Measurements from ENCODE around the gene KRT35.

Gene KRT35

GRCh38 chr17:41481036-41481435 is at the start of gene KRT35:
Gene KRT35 (minus strand): TSS chr17:41481151. CDS start chr17:41481097, 54 bp downstream.
- no peak for DNase-seq

GRCh38 chr17:41530062-41531048 is 49.4 kb upstream of the KRT35 start:
- DNase-seq = peak; percentile 86

GRCh38 chr17:41529491-41529915 is 48.6 kb upstream of the KRT35 start:
- DNase-seq = no peak

- no peak for DNase-seq
These were observed 48.0 kb upstream of the KRT35 start for GRCh38 chr17:41528959-41529353.

GRCh38 chr17:41527063-41528023 is 46.4 kb upstream of the KRT35 start:
- DNase-seq = no peak

DNA sequence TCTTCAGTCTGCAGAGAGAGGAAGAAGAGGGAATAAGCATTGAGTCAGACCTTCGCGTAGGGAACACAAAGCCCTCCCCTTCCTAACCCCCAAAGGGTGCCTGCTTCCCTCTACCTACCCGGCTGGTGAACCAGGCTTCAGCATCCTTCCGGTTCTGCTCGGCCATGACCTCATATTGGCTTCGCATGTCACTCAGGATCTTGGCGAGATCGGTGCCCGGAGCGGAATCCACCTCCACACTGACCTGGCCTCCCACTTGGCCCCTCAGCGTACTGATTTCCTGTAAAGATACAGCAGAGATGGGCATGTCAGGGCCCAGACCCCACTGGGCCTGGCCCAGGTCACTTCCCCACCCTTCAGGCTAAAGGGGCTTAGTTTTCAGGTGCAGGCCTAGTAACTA is 43.3 kb upstream of the KRT35 start:
- no peak for DNase-seq

DNA sequence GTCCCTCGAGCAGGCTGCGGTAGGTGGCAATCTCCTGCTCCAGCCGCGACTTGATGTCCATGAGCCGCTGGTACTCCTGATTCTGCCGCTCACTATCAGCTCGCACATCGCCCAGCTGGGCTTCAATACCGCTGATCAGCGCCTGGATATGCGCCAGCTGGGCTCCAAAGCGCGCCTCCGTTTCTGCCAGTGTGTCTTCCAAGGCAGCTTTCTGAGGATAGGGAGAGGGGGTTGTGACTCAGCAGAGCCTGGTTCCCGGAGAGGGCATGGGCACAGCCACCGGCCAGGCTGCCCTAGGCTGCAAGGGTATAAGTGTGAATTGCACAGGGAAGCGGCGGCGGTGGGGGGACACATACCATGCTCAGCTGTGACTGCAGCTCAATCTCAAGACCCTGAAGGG is 42.8 kb upstream of the KRT35 start:
- DNase-seq = no peak

- no peak for DNase-seq
These were observed 42.3 kb upstream of the KRT35 start for GRCh38 chr17:41523225-41523593.

DNA sequence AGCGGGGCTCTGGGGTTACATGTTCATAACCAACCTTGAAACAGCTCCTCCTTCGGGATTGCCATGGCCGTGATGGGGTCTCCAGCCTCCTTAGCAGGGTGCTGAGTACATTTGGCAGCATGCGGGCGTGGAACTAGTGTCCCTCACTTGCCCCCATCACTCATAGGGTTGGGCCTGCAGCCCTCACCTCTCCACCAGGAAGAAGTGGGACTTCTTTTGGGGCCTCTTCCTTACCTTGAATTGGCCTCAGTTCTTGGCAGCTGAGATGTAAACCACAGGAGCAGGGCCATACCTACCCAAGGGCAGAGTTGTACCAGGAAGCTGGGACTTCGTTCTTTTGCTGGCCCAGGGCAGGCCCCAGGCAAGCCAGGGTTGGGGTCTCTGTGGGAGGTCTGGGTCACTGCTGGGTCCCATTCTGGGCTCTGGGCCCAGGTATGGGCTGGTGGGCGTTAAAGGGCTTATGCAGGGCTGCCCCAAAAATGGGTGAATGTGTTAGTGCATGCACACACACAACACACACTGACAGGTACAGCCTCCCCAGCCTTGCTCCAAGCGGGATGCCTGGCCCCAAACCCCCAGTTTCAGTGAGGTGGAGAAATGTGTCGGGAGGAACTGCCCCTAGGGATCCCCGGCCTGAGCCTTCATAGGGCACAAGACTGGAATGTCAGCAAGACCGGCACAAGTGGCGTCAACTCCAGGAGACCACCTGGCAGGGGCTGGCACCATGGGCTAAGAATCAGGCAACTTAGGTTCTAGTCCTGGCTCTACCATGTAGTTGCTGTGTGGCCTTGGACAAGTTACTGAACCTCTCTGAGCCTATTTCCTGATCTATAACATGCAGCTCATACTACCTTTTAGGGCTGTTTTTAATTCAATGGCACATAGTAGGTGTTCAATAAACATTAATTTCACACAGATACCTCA is 41.6 kb upstream of the KRT35 start:
- no peak for DNase-seq

DNA sequence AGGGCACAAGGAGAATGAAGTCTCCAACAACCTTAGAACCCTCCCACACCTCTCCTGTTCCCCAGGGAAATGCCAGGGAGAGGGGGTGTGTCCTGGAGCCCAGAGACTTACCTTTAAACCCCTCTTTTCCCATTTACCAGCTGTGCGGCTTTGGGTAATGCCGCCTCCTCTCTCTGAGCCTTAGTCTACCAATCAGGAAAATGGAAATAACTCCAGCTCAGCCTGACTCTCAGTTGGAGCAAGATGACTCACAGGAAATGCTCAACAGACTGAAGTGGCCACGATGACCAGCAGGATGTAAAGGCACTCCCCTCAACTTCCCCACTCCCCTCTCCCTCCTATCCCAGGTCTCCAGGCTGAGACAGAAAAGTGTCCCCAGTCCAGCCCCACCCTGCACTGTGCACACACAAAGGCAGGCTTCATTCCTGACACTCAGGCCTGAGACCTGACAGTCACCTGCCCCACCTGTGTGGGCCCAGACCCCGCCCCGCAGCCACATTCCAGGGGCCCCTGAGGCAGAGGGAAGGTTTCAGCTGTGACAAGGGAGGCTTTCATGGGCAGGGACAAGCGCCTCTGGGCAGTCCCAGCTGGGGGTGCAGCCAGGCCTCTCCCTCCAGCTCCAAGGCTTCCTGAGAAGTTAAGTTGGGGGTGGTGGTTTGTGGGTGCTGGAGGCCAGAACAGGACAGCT is 40.8 kb upstream of the KRT35 start:
- peak; percentile 59 for DNase-seq

GRCh38 chr17:41520821-41521521 is 40.0 kb upstream of the KRT35 start:
- no peak for DNase-seq

DNA sequence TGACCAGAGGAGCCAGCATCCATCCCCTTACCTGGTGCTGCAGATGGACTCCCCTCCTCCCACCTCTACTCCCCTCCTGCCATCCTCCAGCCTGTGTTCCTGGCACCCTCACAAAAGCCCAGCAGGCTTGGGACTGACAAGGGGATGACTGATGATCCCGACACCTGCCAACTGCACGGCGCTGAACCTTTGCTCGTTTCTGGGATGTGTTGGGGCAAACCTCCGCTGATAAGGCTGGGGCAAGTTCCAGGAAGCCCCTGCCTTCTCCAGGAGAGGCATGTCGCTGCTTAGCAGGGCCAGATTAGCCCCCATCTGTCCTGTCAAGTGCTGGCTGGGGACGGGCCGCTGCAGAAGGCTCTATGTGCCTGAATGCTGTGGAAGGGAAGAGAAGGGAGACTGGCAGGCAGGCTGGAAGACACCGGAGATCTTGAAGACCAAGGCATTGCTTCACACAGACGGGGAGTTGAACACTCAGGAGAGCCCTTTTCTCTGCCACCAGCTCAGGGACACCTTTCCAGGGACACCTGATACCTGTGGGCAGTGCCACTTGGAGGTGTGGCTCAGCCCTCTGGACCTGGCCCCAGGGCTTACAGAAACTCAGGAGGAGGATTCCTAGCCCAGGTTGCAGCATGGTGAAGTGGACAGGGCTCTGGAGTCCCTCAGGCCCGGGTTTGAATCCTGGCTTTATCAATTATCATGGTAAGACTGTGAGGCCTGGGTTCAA is 38.7 kb upstream of the KRT35 start:
- DNase-seq = no peak

GRCh38 chr17:41518789-41519449 is 38.0 kb upstream of the KRT35 start, which contains the start of gene KRT15:
Gene KRT15 (minus strand): TSS chr17:41518890. CDS start chr17:41518827, 63 bp downstream.
- DNase-seq = no peak

DNA sequence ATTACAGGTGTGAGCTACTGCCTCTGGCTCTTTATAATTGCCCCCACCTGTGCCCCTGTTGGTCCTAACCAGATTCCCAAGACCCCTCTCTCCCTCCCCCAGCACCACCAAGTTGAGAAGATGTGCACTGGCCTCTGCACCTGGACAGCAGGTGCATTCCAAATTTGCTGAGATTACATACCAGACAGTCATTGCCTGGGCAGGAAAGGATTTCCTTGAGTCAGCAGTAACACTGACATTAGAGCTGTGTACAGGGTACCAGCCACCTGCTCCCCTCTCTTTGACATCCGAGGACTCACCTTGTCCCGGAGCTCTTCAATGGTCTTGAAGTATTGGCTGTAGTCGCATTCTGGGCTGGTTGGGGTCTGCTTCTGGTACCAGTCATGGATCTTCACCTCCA is 37.1 kb upstream of the KRT35 start:
- DNase-seq = no peak

- no peak for DNase-seq
These were observed 35.9 kb upstream of the KRT35 start for GRCh38 chr17:41516830-41517283.

- DNase-seq = no peak
These were observed 35.3 kb upstream of the KRT35 start for GRCh38 chr17:41516147-41516829.

GRCh38 chr17:41513168-41513547 is 32.2 kb upstream of the KRT35 start:
- DNase-seq = no peak

- DNase-seq = no peak
These were observed 31.7 kb upstream of the KRT35 start for GRCh38 chr17:41512546-41513167.

GRCh38 chr17:41511716-41512115 is 30.8 kb upstream of the KRT35 start:
- DNase-seq = no peak
